Lung (tissue), 12 donors: ENCODE data around the gene MPZ. TPM values are rescaled to one million over a fixed set of nuclear protein-coding genes. Genes with fewer than 3 reads are reported as not detected.

Source experiments
- ATAC-seq: fragments of 200-7000 bp; cut with Tn5 transposase; one replicate; pipeline ENCODE4 v1.9.1; 2020; ENCODE audit warnings: moderate number of reproducible peaks; ENCODE audit not compliant: insufficient read depth, low FRiP score
- DNase-seq, 3 donors: peaks; one replicate each; pipeline ENCODE4 v3.0.0-alpha.2; 2013 to 2017
- H3K27ac ChIP-seq, 2 donors: one replicate each; pipeline ENCODE4 v1.5.1; 2013; ENCODE audit warnings: mild to moderate bottlenecking in 2 of 2, moderate library complexity in 2 of 2, control low read depth in 1 of 2, inconsistent platforms in 1 of 2, low read depth in 1 of 2, low read length in 1 of 2
- H3K27me3 ChIP-seq, 3 donors: one replicate each; pipeline ENCODE4 v1.5.1; 2013; ENCODE audit warnings: low read length in 2 of 3; ENCODE audit not compliant: control insufficient read depth in 3 of 3, insufficient read depth in 3 of 3
- H3K36me3 ChIP-seq, 4 donors: one replicate each; pipeline ENCODE4 v1.5.1; 2013; ENCODE audit warnings: low read length in 4 of 4, mild to moderate bottlenecking in 1 of 4, moderate library complexity in 1 of 4; ENCODE audit not compliant: control insufficient read depth in 4 of 4, insufficient read depth in 4 of 4
- H3K4me1 ChIP-seq, 5 donors: one replicate each; pipeline ENCODE4 v1.5.1; 2013; ENCODE audit warnings: low read length in 5 of 5, mild to moderate bottlenecking in 2 of 5, moderate library complexity in 1 of 5; ENCODE audit not compliant: control insufficient read depth in 5 of 5, insufficient read depth in 5 of 5
- H3K4me3 ChIP-seq: one replicate; pipeline ENCODE4 v1.5.1; 2013; ENCODE audit warnings: mild to moderate bottlenecking, control low read depth, moderate library complexity
- H3K9ac ChIP-seq, 2 donors: one replicate each; pipeline ENCODE4 v1.5.1; 2013; ENCODE audit warnings: low read length in 2 of 2, control low read depth in 1 of 2; ENCODE audit not compliant: insufficient read depth in 1 of 2
- H3K9me3 ChIP-seq, 4 donors: one replicate each; pipeline ENCODE4 v1.5.1; 2013; ENCODE audit warnings: low read length in 3 of 4, mild to moderate bottlenecking in 1 of 4, moderate library complexity in 1 of 4; ENCODE audit not compliant: control insufficient read depth in 4 of 4, insufficient read depth in 3 of 4
- WGBS, 2 donors: extraction: QIAGEN DNeasy Blood & Tissue Kit; methylation state at CpG; one replicate each; pipeline ENCODE4 v1.1.7; 2013; 5-methylcytosine and 5-hydroxymethylcytosine counted together
- polyA plus RNA-seq, 2 donors: library from polyadenylated mRNA; stranded (reverse); fragments of 200-250 nt; gene quantifications; one replicate each; pipeline ENCODE4 v1.2.1, GENCODE V29; 2013
- total RNA-seq, 2 donors: library from RNA; depleted of rRNA in 1 of 2; stranded (reverse); fragments of >200 nt in 1 of 2; gene quantifications; one replicate each; pipeline ENCODE4 v1.2.1, GENCODE V29; 2014 to 2021
- TF ChIP-seq, protein P1 (sequence below): IDR thresholded peaks from 2 replicates; pipeline ENCODE4 v1.5.1; 2012; ENCODE audit warnings: mild to moderate bottlenecking; ENCODE audit errors: control extremely low read depth, extremely low read depth
- donor health status: control.
- donor health status: control.
- donor health status: Bipolar disorder and iron deficiency.
- donor health status: healthy.
- donor health status: DM: yes; HTN: yes; CAD: no.

MPZ gene
- total and polyA plus RNA-seq, 4 donors = 2.0 to 5.1 (median 3.6) TPM

DNA sequence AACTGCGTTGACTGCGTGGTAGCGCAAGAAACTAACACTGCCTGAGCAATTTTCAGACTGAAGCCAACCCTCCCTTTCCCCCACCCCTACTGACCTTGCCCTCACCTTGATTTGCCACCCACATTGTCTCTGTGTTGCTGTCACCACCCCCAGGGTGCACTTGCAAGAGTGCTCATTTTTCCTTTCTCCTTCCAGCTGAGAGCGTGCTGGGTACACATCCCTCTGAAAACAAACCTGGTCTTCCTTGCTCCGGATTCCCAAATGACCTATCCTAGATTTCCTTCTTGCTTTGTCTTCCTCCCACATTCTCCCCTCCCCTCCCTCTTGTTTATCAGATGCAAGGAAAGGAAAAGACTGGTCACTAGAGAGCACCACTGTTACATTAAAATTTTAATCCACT, 24.2 kb downstream of the MPZ start:
- WGBS, 2 donors = 70 to 81% methylated on average over 5 of the region's 5 CpGs
- H3K4me3 ChIP-seq = no peak overlapping the region
- H3K4me1 ChIP-seq = no peaks in the 10 kb centered on the region
- H3K27ac ChIP-seq = no peak overlapping the region
- no peaks in the 10 kb centered on the region for H3K27me3 ChIP-seq
- TF ChIP-seq, protein P1, sequence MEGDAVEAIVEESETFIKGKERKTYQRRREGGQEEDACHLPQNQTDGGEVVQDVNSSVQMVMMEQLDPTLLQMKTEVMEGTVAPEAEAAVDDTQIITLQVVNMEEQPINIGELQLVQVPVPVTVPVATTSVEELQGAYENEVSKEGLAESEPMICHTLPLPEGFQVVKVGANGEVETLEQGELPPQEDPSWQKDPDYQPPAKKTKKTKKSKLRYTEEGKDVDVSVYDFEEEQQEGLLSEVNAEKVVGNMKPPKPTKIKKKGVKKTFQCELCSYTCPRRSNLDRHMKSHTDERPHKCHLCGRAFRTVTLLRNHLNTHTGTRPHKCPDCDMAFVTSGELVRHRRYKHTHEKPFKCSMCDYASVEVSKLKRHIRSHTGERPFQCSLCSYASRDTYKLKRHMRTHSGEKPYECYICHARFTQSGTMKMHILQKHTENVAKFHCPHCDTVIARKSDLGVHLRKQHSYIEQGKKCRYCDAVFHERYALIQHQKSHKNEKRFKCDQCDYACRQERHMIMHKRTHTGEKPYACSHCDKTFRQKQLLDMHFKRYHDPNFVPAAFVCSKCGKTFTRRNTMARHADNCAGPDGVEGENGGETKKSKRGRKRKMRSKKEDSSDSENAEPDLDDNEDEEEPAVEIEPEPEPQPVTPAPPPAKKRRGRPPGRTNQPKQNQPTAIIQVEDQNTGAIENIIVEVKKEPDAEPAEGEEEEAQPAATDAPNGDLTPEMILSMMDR = no peak
- H3K9me3 ChIP-seq = no peaks in the 10 kb centered on the region
- no peaks in the 10 kb centered on the region for H3K36me3 ChIP-seq
- H3K9ac ChIP-seq = no peak overlapping the region
- no peak for DNase-seq
- ATAC-seq = no peak

DNA sequence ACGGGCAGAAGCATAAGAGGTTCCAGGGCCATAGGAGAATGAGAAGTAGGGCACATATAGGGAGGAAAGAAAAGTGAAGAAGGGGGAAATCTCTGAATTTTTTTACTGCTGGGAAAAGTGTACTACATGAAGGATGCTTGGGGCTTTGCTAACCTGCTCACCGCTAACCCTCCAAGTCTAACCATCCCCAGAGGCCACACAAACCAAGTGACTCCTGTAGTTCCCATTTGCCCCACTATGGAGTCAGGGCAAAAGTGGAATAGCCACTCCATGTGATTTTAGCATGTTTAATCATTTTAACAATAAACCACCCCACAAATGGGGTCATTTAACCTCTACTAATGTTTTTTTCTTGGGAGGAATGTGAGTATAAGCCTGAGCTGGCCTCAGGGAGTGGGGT, 24.7 kb downstream of the MPZ start:
- H3K36me3 ChIP-seq = no peaks in the 10 kb centered on the region
- DNase-seq = no peak

DNA sequence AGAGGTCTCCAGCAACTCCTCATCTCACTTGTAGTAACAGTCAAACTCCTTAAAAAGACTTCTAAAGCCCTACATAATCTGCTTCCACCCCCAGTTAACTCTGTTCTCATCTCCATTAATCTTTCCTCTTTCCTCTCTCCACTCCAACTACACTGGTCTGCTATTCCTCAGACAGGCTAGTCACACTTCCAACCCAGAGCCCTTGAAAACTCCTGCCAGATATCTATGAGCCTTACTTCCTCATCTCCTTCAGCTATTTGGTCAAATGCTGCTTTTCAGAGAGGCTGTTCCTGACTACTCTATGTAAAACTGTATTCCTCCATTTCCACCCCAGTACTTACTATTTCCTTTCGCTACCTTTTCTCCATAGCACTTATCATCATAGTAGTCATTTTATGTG, 26.8 kb downstream of the MPZ start:
- ATAC-seq = no peak
- TF ChIP-seq, protein P1 = no peak
- Histone ChIP-seq H3K4me3 (no peak overlapping the region), H3K9ac (no peak overlapping the region), H3K9me3 (no peaks in the 10 kb centered on the region), H3K4me1 (no peaks in the 10 kb centered on the region), H3K27me3 (no peaks in the 10 kb centered on the region), H3K27ac (no peak overlapping the region), H3K36me3 (no peaks in the 10 kb centered on the region)
- no peak for DNase-seq
- 95 to 97% methylated on average over 1 of the region's 1 CpG for WGBS, 2 donors

More for the DNA sequence above, 24.7 kb downstream of the MPZ start:
- H3K4me3 ChIP-seq = no peak overlapping the region
- no peak overlapping the region for H3K9ac ChIP-seq
- no peaks in the 10 kb centered on the region for H3K27me3 ChIP-seq
- ATAC-seq = no peak
- TF ChIP-seq, protein P1 = no peak
- WGBS, 2 donors = 92 to 96% methylated on average over 2 of the region's 2 CpGs
- H3K27ac ChIP-seq = no peak overlapping the region
- no peaks in the 10 kb centered on the region for H3K4me1 ChIP-seq
- no peaks in the 10 kb centered on the region for H3K9me3 ChIP-seq

DNA sequence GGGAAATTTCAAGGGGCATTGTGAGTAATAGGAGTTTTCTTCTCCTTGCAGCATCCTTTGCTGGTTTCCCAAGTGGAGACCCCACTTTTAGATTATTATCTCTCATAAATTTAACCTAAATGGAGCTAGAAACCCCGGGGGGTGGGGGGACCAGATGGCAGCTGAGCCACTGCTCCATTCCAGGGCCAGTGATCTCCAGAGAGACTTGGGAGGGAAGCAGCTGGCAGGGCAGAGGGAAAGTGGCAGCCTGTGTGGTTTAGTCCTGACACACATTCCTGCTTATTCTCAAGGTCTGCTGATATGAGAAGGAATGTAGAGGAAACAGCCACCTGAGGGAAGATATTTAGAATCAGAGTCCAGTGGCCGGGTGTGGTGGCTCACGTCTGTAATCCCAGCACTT, 34.9 kb downstream of the MPZ start:
- TF ChIP-seq, protein P1 = no peak
- no peak overlapping the region for H3K9ac ChIP-seq
- H3K27ac ChIP-seq = no peak overlapping the region
- DNase-seq = no peak
- no peaks in the 10 kb centered on the region for H3K36me3 ChIP-seq
- WGBS, 2 donors = 76 to 87% methylated on average over 3 of the region's 3 CpGs
- H3K4me3 ChIP-seq = no peak overlapping the region
- H3K27me3 ChIP-seq = no peaks in the 10 kb centered on the region
- no peaks in the 10 kb centered on the region for H3K9me3 ChIP-seq
- H3K4me1 ChIP-seq = no peaks in the 10 kb centered on the region
- no peak for ATAC-seq
